ENCODE results near the gene DGKQ. TPM values are rescaled to one million over a fixed set of nuclear protein-coding genes. Genes with fewer than 3 reads are reported as not detected.

Gene DGKQ
- total RNA-seq, 1 experiment from 2014 or later: 12.2 TPM

DNA sequence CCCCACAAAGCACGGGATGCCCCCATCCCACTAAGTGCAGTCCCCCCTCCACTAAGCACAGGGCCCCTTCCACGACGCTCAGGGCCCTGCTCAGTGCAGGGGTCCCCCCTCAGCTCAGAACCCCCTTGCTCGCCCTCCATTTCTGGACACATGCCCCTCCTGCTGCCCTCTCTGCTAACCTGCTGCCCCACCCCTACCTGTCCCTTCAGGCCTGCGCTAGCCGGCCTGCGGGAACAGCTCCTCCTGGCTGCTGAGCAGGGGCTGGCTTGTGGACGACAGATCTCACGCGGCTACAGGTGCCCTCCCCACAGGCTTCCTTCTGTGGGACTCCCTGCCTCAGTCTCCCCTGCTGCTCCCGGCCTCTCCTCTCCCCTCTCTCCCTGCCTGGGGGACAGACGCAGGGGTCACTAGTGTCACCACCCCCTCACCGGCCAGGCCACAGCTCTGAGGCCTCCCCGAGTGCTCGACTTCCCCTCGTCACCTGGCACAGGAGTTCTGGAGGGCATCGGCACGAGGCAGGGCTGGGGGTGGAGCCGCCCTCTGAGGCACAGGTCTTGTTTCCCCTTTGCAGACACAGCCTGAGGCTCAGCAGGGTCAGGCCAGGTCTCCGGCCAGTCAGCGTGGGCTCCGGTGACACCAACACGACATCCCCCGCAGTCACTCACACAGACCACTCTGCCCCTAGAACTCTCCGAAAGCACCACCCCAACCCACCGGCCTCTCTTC is 62.8 kb downstream of the DGKQ start:
- Histone ChIP-seq H3K27ac (ENCODE audit: low read length) (no peak overlapping the region), H3K4me3 (ENCODE audit: low read depth in 2 of 2, low read length in 2 of 2) (no peak overlapping the region), H3K36me3 (ENCODE audit: control insufficient read depth, insufficient read depth, low read length) (0 out of 2 replicates have a peak, but pooled peaks cover 2% of the 10 kb centered on the region), H3K27me3 (ENCODE audit: control insufficient read depth, insufficient read depth, low read length) (no peaks in the 10 kb centered on the region), H3K9me3 (ENCODE audit: control insufficient read depth, insufficient read depth, low read depth, low read length) (no peaks in the 10 kb centered on the region), H3K4me1 (ENCODE audit: control insufficient read depth, insufficient read depth, low read length) (no peaks in the 10 kb centered on the region)
- ATAC-seq (no peak), DNase-seq (ENCODE audit: low read depth, low spot score) (no peak)
- ChIA-PET POLR2A (no interaction called here), CTCF (interaction anchor here (0.5 kb wide), 1 partner anchor 32 kb away, joined by 4 read pairs; no protein-coding TSS in a partner anchor)
- no TSS peak for BruUV-seq (replicated peaks)
- intact Hi-C loops (cut with micrococcal nuclease; ENCODE audit: unreplicated experiment) (no loop called here), in situ Hi-C loops (cut with HindIII; ENCODE audit: low pct_unique_long_range_greater_than_20kb, low sequenced_read_pairs) (no loop called here)
- TF ChIP-seq POLR2AphosphoS5 (IDR thresholded peaks at IDR 0.05; ENCODE audit: low read depth, low read length) (no peak), SIN3A (IDR thresholded peaks at IDR 0.05; ENCODE audit: borderline replicate concordance, insufficient read depth, low read depth, low read length) (no peak), TCF7L2 (IDR thresholded peaks at IDR 0.05; ENCODE audit: low read depth, low read length) (no peak)
- TF ChIP-seq, protein P1, sequence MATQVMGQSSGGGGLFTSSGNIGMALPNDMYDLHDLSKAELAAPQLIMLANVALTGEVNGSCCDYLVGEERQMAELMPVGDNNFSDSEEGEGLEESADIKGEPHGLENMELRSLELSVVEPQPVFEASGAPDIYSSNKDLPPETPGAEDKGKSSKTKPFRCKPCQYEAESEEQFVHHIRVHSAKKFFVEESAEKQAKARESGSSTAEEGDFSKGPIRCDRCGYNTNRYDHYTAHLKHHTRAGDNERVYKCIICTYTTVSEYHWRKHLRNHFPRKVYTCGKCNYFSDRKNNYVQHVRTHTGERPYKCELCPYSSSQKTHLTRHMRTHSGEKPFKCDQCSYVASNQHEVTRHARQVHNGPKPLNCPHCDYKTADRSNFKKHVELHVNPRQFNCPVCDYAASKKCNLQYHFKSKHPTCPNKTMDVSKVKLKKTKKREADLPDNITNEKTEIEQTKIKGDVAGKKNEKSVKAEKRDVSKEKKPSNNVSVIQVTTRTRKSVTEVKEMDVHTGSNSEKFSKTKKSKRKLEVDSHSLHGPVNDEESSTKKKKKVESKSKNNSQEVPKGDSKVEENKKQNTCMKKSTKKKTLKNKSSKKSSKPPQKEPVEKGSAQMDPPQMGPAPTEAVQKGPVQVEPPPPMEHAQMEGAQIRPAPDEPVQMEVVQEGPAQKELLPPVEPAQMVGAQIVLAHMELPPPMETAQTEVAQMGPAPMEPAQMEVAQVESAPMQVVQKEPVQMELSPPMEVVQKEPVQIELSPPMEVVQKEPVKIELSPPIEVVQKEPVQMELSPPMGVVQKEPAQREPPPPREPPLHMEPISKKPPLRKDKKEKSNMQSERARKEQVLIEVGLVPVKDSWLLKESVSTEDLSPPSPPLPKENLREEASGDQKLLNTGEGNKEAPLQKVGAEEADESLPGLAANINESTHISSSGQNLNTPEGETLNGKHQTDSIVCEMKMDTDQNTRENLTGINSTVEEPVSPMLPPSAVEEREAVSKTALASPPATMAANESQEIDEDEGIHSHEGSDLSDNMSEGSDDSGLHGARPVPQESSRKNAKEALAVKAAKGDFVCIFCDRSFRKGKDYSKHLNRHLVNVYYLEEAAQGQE (IDR thresholded peaks at IDR 0.05; ENCODE audit: insufficient read depth in 1 of 2, low read depth in 2 of 2, low read length in 1 of 2): no peak
- TF ChIP-seq, protein P2, sequence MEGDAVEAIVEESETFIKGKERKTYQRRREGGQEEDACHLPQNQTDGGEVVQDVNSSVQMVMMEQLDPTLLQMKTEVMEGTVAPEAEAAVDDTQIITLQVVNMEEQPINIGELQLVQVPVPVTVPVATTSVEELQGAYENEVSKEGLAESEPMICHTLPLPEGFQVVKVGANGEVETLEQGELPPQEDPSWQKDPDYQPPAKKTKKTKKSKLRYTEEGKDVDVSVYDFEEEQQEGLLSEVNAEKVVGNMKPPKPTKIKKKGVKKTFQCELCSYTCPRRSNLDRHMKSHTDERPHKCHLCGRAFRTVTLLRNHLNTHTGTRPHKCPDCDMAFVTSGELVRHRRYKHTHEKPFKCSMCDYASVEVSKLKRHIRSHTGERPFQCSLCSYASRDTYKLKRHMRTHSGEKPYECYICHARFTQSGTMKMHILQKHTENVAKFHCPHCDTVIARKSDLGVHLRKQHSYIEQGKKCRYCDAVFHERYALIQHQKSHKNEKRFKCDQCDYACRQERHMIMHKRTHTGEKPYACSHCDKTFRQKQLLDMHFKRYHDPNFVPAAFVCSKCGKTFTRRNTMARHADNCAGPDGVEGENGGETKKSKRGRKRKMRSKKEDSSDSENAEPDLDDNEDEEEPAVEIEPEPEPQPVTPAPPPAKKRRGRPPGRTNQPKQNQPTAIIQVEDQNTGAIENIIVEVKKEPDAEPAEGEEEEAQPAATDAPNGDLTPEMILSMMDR (IDR thresholded peaks at IDR 0.05): no peak

DNA sequence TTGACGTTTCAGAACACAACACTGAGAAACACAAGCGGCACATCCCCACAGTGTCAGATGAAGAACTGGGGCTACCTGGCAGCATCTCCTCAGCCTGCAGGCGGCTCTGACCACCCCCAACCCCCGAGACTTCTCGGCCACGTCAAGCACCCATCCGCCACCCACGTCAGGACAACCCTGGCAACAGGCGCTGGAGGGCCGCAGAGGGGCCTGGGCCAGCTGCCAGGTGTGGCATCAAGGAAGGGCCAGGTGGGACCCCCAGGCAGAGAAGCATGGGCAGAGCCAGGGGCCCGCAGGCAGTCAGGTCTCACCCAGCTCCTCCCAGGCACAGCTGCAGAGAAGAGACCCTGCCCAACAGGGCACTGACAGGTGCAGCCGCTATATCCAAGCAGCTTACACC is 63.5 kb downstream of the DGKQ start:
- BruUV-seq (replicated peaks): no TSS peak
- intact Hi-C loops (cut with micrococcal nuclease; ENCODE audit: unreplicated experiment): no loop called here
- no peak for TF ChIP-seq TCF7L2 (IDR thresholded peaks at IDR 0.05; ENCODE audit: low read depth, low read length)
- no peak for TF ChIP-seq SIN3A (IDR thresholded peaks at IDR 0.05; ENCODE audit: borderline replicate concordance, insufficient read depth, low read depth, low read length)
- TF ChIP-seq, protein P1 (IDR thresholded peaks at IDR 0.05; ENCODE audit: insufficient read depth in 1 of 2, low read depth in 2 of 2, low read length in 1 of 2): no peak
- no peak for TF ChIP-seq POLR2AphosphoS5 (IDR thresholded peaks at IDR 0.05; ENCODE audit: low read depth, low read length)
- TF ChIP-seq, protein P2 (IDR thresholded peaks at IDR 0.05): no peak

More for the DNA sequence above, 63.5 kb downstream of the DGKQ start:
- Histone ChIP-seq H3K9me3 (ENCODE audit: control insufficient read depth, insufficient read depth, low read depth, low read length) (no peaks in the 10 kb centered on the region), H3K27me3 (ENCODE audit: control insufficient read depth, insufficient read depth, low read length) (no peaks in the 10 kb centered on the region), H3K4me1 (ENCODE audit: control insufficient read depth, insufficient read depth, low read length) (no peaks in the 10 kb centered on the region), H3K36me3 (ENCODE audit: control insufficient read depth, insufficient read depth, low read length) (0 out of 2 replicates have a peak, but pooled peaks cover 2% of the 10 kb centered on the region), H3K27ac (ENCODE audit: low read length) (no peak overlapping the region), H3K4me3 (ENCODE audit: low read depth in 2 of 2, low read length in 2 of 2) (no peak overlapping the region)
- no peak for ATAC-seq
- ChIA-PET CTCF (interaction anchor here (0.5 kb wide), 1 partner anchor 32 kb away, joined by 4 read pairs; no protein-coding TSS in a partner anchor), POLR2A (no interaction called here)
- in situ Hi-C loops (cut with HindIII; ENCODE audit: low pct_unique_long_range_greater_than_20kb, low sequenced_read_pairs): no loop called here
- no peak for DNase-seq (ENCODE audit: low read depth, low spot score)
